H9 (cell line): ENCODE results near the gene ENTR1. TPM values are rescaled to one million over a fixed set of nuclear protein-coding genes. Genes with fewer than 3 reads are reported as not detected.

Source experiments
- DNase-seq: peaks from one replicate; pipeline ENCODE4 v3.0.0-alpha.2; 2017
- H2AFZ ChIP-seq: one replicate; pipeline ENCODE4 v1.6.1; 2013; ENCODE audit warnings: mild to moderate bottlenecking, low read length, control low read depth, moderate library complexity
- H2AK5ac ChIP-seq: 2 replicates; pipeline ENCODE4 v1.6.1; 2013; ENCODE audit warnings: low read length, control low read depth, mixed read lengths; ENCODE audit not compliant: insufficient read length
- H2BK120ac ChIP-seq: one replicate; pipeline ENCODE4 v1.6.1; 2013; ENCODE audit warnings: low read depth, mild to moderate bottlenecking, low read length, control low read depth, inconsistent platforms; ENCODE audit not compliant: poor library complexity, severe bottlenecking
- H2BK12ac ChIP-seq: 2 replicates; pipeline ENCODE4 v1.6.1; 2013; ENCODE audit warnings: low read length, control low read depth, mixed read lengths, low read depth; ENCODE audit not compliant: insufficient read length
- H2BK15ac ChIP-seq: 2 replicates; pipeline ENCODE4 v1.6.1; 2013; ENCODE audit warnings: low read depth, low read length, control low read depth
- H2BK20ac ChIP-seq: one replicate; pipeline ENCODE4 v1.6.1; 2013; ENCODE audit warnings: low read depth, mild to moderate bottlenecking, low read length, control low read depth, inconsistent platforms; ENCODE audit not compliant: poor library complexity, severe bottlenecking
- H2BK5ac ChIP-seq: 2 replicates; pipeline ENCODE4 v1.6.1; 2013; ENCODE audit warnings: low read length, control low read depth, mixed read lengths; ENCODE audit not compliant: insufficient read length
- H3K14ac ChIP-seq: 2 replicates; pipeline ENCODE4 v1.6.1; 2013; ENCODE audit warnings: low read length, control low read depth; ENCODE audit not compliant: insufficient read depth
- H3K18ac ChIP-seq: 2 replicates; pipeline ENCODE4 v1.6.1; 2013; ENCODE audit warnings: low read depth, mild to moderate bottlenecking, mixed read lengths, low read length, control low read depth; ENCODE audit not compliant: insufficient read length
- H3K23ac ChIP-seq: 2 replicates; pipeline ENCODE4 v1.6.1; 2013; ENCODE audit warnings: low read length, control low read depth, mixed read lengths, low read depth; ENCODE audit not compliant: insufficient read length
- H3K23me2 ChIP-seq: 2 replicates; pipeline ENCODE4 v1.6.1; 2013; ENCODE audit warnings: low read depth, mild to moderate bottlenecking, mixed read lengths, low read length, control low read depth; ENCODE audit not compliant: insufficient read length, poor library complexity, severe bottlenecking
- H3K27ac ChIP-seq: 2 replicates; pipeline ENCODE4 v1.5.1; 2013; ENCODE audit warnings: low read length, control low read depth, mixed read lengths, low read depth; ENCODE audit not compliant: insufficient read length
- H3K27me3 ChIP-seq: 2 replicates; pipeline ENCODE4 v1.6.1; 2013; ENCODE audit warnings: low read length, control low read depth, inconsistent platforms; ENCODE audit not compliant: insufficient read depth
- H3K4ac ChIP-seq: 2 replicates; pipeline ENCODE4 v1.6.1; 2013; ENCODE audit warnings: low read depth, mild to moderate bottlenecking, control low read depth, inconsistent platforms, low read length, moderate library complexity
- H3K4me1 ChIP-seq: 2 replicates; pipeline ENCODE4 v1.6.1; 2013; ENCODE audit warnings: low read length, control low read depth, inconsistent platforms; ENCODE audit not compliant: insufficient read depth
- H3K4me2 ChIP-seq: 2 replicates; pipeline ENCODE4 v1.6.1; 2013; ENCODE audit warnings: low read length, control low read depth, mixed read lengths; ENCODE audit not compliant: insufficient read length, insufficient read depth
- H3K56ac ChIP-seq: 2 replicates; pipeline ENCODE4 v1.6.1; 2013; ENCODE audit warnings: low read depth, mild to moderate bottlenecking, mixed read lengths, low read length, control low read depth; ENCODE audit not compliant: insufficient read length
- H3K79me1 ChIP-seq: 2 replicates; pipeline ENCODE4 v1.6.1; 2013; ENCODE audit warnings: low read depth, mild to moderate bottlenecking, moderate library complexity, low read length, control low read depth, inconsistent platforms; ENCODE audit not compliant: insufficient read depth, poor library complexity, severe bottlenecking
- H3K79me2 ChIP-seq: 2 replicates; pipeline ENCODE4 v1.6.1; 2013; ENCODE audit warnings: low read length, control low read depth, inconsistent platforms; ENCODE audit not compliant: insufficient read depth
- H3K9ac ChIP-seq: 2 replicates; pipeline ENCODE4 v1.6.1; 2013; ENCODE audit warnings: low read length, control low read depth, mixed read lengths; ENCODE audit not compliant: insufficient read length; ENCODE audit errors: extremely low read depth
- H3K9me3 ChIP-seq: one replicate; pipeline ENCODE4 v1.6.1; 2013; ENCODE audit warnings: low read depth, low read length, inconsistent platforms; ENCODE audit not compliant: control insufficient read depth
- H3T11ph ChIP-seq: one replicate; pipeline ENCODE4 v1.6.1; 2013; ENCODE audit warnings: mild to moderate bottlenecking, low read length, control low read depth, inconsistent platforms
- H4K20me1 ChIP-seq: one replicate; pipeline ENCODE4 v1.6.1; 2013; ENCODE audit not compliant: control insufficient read depth, insufficient read length, insufficient read depth
- H4K5ac ChIP-seq: 2 replicates; pipeline ENCODE4 v1.6.1; 2013; ENCODE audit warnings: low read depth, mild to moderate bottlenecking, mixed read lengths, low read length, control low read depth; ENCODE audit not compliant: insufficient read length
- H4K8ac ChIP-seq: replicated peaks from 2 replicates; pipeline ENCODE4 v1.6.1; 2013; ENCODE audit warnings: low read length, control low read depth, mixed read lengths, low read depth; ENCODE audit not compliant: insufficient read length
- H4K91ac ChIP-seq: 2 replicates; pipeline ENCODE4 v1.6.1; 2013; ENCODE audit warnings: low read depth, mild to moderate bottlenecking, moderate library complexity, mixed read lengths, low read length, control low read depth; ENCODE audit not compliant: insufficient read length
- H3K27ac Mint-ChIP-seq, 3 experiments: 2 replicates in 2 of 3; 3 replicates in 1 of 3; pipeline ENCODE4 v1.8.0; 2020 to 2021; ENCODE audit warnings: mixed read lengths in 3 of 3, mild to moderate bottlenecking in 1 of 3, moderate library complexity in 1 of 3
- H3K27me3 Mint-ChIP-seq: 2 replicates; pipeline ENCODE4 v1.8.0; 2021; ENCODE audit warnings: low read depth, mild to moderate bottlenecking, moderate library complexity, mixed read lengths
- H3K36me3 Mint-ChIP-seq, 3 experiments: 2 replicates in 2 of 3; 3 replicates in 1 of 3; pipeline ENCODE4 v1.8.0; 2020 to 2021; ENCODE audit warnings: low read depth in 3 of 3, mixed read lengths in 3 of 3; ENCODE audit not compliant: insufficient read depth in 1 of 3
- H3K4me1 Mint-ChIP-seq, 2 experiments: 2 replicates each; pipeline ENCODE4 v1.8.0; 2020; ENCODE audit warnings: mixed read lengths in 2 of 2
- H3K4me3 Mint-ChIP-seq, 2 experiments: 2 replicates in 1 of 2; 3 replicates in 1 of 2; pipeline ENCODE4 v1.8.0; 2020 to 2021; ENCODE audit warnings: mild to moderate bottlenecking in 2 of 2, mixed read lengths in 2 of 2, moderate library complexity in 1 of 2
- H3K9me3 Mint-ChIP-seq, 2 experiments: 2 replicates in 1 of 2; 3 replicates in 1 of 2; pipeline ENCODE4 v1.8.0; 2020; ENCODE audit warnings: mild to moderate bottlenecking in 2 of 2, mixed read lengths in 2 of 2, moderate library complexity in 1 of 2
- WGBS: extraction: QIAGEN DNeasy Blood & Tissue Kit; methylation state at CpG from one replicate; pipeline ENCODE4 v1.1.7; 2013; ENCODE audit warnings: missing lambda C conversion rate, low lambda C conversion rate, mixed read lengths; ENCODE audit not compliant: insufficient read length; ENCODE audit errors: extremely low coverage; 5-methylcytosine and 5-hydroxymethylcytosine counted together
- total RNA-seq: library from RNA; stranded (reverse); gene quantifications from 2 replicates; pipeline ENCODE4 v1.2.1, GENCODE V29; 2021
- TF ChIP-seq, protein P1 (sequence below): fragments of 200-600 bp; sonication (generic); conservative IDR thresholded peaks from 3 replicates; pipeline ENCODE4 v1.8.0; 2021; ENCODE audit warnings: antibody characterized with exemption, mild to moderate bottlenecking

Gene ENTR1
- total RNA-seq, 1 experiment from 2014 or later = 108 TPM

DNA sequence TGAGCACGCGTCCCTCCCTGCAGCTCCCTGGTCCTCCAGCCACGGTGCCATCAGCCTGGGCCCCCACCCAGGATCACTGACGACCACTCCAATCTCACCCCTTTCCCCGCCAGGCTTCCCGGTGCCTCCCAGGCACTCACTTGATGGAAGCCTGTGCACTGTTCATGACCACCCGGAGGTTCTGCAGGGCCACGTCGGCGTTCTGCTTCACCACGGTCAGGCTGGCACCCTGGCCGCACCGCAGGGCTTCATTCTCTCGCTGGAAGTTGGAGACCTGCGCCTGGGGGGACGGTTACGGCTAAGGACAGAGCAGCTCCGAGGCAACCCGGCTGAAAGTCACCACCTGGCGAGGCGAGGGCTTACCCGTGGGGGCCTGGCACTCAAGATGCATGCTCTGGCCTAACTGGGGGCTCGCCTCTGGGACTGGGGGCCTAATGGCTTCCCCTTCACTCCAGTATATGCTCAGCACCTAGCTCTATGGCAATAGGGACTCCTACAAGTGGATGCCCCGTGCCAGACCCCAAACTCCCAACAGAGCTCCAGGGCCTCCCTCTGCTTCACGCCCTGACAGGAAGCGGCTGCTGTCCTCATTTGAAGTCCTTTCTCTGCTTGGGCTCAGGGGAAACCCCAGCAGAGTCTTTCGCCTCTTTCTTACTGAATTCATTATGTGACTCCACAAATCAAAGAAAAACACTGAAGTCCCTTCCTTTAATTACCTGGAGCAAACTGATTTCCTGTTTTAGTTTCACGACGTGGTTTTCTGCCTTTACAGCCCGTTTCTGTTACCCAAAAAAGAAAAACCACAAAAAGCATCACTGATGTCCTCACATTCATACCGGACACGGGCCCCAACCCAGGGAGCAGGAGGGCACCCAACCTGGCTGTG, 6.3 kb downstream of the ENTR1 start:
- Mint-ChIP-seq H3K36me3 (peaks cover 30 to 71% (median 63%) of the 10 kb centered on the region in 3 experiments), H3K27ac (peak overlapping the region in 2 of 3 experiments; percentile 48; a peak in 2 of 7 replicates), H3K9me3 (no peaks in the 10 kb centered on the region), H3K4me3 (no peak overlapping the region; a peak in 1 of 5 replicates), H3K4me1 (peaks cover 12% of the 10 kb centered on the region in 2 experiments), H3K27me3 (no peaks in the 10 kb centered on the region; the same call in 1 of the 2 replicates)
- Histone ChIP-seq H3K9me3 (no peaks in the 10 kb centered on the region), H4K20me1 (no peaks in the 10 kb centered on the region), H2BK15ac (no peak overlapping the region), H3K9ac (no peak overlapping the region), H2AFZ (no peak overlapping the region), H2BK5ac (no peak overlapping the region), H4K91ac (no peak overlapping the region), H3K56ac (no peak overlapping the region), H3K23me2 (peaks cover 5% of the 10 kb centered on the region), H2BK12ac (no peak overlapping the region), H4K5ac (no peak overlapping the region), H3K27me3 (no peaks in the 10 kb centered on the region), H3K14ac (no peak overlapping the region), H3K79me2 (peaks cover 7% of the 10 kb centered on the region; the same call in 1 of the 2 replicates), H4K8ac (no peak overlapping the region), H3K18ac (no peak overlapping the region), H3K27ac (no peak overlapping the region), H2AK5ac (no peak overlapping the region), H3T11ph (no peak overlapping the region), H3K23ac (no peak overlapping the region), H2BK120ac (no peak overlapping the region), H3K4me1 (no peaks in the 10 kb centered on the region), H3K79me1 (peaks cover 9% of the 10 kb centered on the region), H2BK20ac (no peak overlapping the region), H3K4ac (no peak overlapping the region), H3K4me2 (no peak overlapping the region)
- TF ChIP-seq, protein P1, sequence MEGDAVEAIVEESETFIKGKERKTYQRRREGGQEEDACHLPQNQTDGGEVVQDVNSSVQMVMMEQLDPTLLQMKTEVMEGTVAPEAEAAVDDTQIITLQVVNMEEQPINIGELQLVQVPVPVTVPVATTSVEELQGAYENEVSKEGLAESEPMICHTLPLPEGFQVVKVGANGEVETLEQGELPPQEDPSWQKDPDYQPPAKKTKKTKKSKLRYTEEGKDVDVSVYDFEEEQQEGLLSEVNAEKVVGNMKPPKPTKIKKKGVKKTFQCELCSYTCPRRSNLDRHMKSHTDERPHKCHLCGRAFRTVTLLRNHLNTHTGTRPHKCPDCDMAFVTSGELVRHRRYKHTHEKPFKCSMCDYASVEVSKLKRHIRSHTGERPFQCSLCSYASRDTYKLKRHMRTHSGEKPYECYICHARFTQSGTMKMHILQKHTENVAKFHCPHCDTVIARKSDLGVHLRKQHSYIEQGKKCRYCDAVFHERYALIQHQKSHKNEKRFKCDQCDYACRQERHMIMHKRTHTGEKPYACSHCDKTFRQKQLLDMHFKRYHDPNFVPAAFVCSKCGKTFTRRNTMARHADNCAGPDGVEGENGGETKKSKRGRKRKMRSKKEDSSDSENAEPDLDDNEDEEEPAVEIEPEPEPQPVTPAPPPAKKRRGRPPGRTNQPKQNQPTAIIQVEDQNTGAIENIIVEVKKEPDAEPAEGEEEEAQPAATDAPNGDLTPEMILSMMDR = no peak
- no peak for DNase-seq
- WGBS = no CpG with 5 or more reads among the region's 32 CpGs
